HG02884 (cell line): ENCODE data around the gene LIMS1.

ENCODE experiments used
- ATAC-seq: cut with Tn5 transposase; IDR thresholded peaks from one replicate; pipeline ENCODE4 v1.9.1; 2021; ENCODE audit warnings: mild to moderate bottlenecking, moderate library complexity; ENCODE audit not compliant: unreplicated experiment

LIMS1 gene

DNA sequence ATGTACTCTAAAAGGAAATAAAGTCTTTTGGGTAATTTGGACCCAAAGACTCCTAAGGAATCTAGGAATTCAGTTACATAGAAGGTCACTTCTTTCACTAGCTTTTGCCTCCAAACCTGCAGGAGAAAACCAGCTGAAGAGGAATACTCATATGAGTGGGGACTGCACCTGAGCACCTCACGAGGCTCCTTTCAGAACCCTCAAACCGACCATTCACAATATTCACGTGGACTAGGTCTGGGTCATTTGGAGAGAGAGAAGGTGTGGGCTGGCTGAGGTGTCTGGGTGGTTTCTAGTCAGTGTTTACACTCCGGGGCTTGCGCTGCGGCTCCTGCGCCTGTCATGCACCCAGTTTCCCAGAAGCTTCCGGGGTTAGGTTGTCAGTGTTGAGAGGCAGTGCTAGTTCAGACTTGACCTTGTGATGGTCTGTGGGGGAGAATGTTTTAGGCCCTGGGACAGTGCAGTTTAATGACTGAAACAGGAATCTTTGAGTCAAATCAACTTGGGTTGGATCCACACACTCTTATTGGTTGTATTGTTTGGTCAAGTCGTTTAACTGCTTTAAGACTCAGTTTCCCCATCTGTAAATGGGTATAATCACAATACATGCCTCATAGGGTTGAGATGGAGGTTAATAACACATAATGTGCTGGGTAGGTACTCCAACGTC is 78.4 kb downstream of the LIMS1 start:
- ATAC-seq, result peak; percentile 77

- ATAC-seq, result no peak
Observed at GRCh38 chr2:108613261-108614042, 79.2 kb downstream of the LIMS1 start.

DNA sequence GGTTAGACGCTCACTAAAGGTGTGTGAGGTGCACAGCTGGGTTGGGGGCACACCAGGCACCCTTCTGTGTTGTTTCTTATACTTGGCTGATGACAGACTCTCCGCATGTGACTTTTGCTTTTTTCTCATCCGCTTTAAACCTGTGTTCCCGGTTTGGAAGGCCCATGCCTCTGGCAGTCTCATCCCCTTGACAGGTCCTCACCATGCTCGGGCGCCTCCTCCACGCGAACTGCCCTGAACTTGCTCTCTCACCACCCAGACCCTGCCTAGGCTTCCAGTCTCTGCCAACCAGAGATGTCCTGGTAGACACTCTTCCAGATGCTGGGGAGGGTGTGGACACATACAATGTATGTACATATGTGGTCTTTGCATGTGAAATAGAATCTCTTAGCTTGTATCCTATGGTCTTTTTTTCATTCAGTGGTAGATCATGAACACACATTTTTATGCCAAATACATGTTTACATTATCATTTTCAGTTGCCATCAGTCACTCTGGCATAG is 79.8 kb downstream of the LIMS1 start:
- ATAC-seq, result no peak

- no peak for ATAC-seq
Observed at GRCh38 chr2:108614659-108615058, 80.4 kb downstream of the LIMS1 start.

DNA sequence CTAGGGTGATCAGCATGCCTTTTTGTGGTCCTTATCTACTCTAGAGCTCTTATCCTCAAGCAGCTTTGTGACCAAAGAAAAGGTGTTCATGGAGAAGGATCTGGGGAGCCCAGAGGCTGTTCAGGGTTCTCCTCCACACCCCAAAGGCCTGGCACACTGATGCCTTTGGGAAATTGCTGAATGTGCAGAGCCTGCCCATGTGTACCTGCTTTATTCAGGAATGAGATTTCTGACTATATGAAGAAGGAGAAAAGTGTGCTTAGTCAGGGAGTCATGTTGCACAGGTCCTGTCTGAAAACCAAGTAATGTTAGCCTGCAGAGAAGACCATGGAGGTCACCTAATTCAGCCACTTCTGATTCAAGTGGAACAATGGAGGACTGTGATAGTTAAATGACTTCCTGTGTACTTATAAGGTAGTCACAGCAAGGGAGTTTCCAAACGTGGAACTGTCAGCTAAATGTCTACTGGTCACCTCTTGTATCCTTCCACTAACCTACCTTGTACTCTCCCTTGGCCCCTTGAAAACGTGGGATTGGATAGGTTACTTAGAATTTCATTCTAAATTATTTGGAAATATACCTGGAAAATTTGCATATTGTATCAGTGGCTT is 81.3 kb downstream of the LIMS1 start:
- ATAC-seq, result no peak

DNA sequence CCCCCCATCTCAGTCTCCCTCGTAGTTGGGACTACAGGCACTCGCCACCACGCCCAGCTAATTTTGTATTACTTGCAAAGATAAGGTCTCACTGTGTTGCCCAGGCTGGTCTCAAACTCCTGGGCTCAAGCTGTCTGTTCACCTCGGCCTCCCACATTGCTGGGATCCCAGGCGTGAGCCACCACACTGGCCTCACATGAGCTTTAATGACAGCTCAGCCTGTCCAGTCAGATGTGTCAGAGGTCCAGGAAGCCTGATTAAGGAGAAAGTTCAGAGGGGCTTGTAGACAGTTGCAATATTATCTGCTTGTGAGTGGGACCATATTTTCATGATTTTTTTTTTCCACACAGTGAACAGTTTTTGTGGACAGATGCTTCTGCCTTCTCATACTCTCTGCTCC is 82.0 kb downstream of the LIMS1 start:
- ATAC-seq, result no peak

GRCh38 chr2:108616751-108617161 is 82.5 kb downstream of the LIMS1 start:
- ATAC-seq, result no peak

DNA sequence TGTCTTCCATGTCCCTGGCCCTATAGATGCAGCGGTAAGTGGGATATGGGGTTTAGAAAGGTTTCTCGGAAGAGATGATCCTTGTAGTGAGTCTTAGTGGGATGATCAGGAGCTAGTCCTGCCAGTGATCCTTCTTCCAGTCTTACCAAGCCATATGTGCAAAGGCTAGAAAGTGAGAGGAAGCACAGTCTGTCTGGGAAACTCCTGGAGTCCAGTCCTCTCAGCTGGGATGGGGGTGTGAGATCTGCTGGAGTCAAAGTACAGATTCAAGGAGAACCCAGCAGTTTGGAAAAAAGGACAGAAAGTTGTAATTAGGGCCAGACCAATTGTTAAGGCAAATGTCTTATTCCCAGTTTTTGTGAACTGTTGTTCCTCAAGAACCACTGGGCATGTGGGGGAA is 83.3 kb downstream of the LIMS1 start:
- no peak for ATAC-seq

GRCh38 chr2:108619925-108620620 is 85.8 kb downstream of the LIMS1 start:
- ATAC-seq, result no peak

DNA sequence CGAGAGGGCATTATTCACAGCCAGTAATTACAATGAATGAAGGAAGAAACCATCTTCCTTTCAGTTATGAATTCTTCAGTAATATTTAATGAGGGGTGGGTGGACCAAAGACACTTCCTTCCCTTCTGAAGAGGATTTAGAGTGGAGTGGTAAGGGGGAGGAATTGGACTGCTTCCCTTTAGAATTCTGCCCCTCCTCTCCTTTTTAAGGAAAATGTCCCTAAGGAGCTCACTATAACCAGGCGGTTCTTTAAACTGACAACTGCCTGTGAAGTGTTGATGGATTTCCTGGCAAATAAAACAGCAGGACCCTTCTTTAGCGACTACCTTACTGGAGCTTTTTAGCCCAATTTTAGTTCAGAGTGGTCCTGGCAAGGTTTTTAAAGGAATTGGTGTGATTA is 86.4 kb downstream of the LIMS1 start:
- ATAC-seq, result no peak

DNA sequence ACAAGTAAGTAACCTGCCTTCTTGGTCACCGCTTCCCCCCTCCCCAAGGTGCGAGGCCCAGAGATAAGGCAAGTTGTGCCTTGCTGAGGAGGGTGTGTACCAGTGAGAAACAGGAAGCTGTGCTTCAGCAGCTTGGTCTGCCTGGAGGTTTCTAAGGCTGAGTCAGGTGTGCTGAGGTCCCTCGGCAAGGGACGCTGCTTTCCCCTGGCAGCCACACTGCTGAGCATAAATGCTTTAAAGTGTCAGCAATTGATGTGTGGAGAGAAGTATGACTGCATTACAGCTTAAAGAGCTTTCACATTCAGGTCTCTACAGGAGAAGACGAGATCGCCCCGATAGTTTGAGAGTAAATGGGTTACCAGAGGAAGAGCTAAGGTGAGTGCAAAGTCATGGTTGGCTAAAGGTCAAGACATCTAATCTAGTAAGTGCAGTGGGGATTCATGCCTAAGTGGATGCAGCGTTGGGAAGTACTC is 86.9 kb downstream of the LIMS1 start:
- peak; percentile 100 for ATAC-seq

GRCh38 chr2:108621687-108622681 is 87.7 kb downstream of the LIMS1 start:
- ATAC-seq, result no peak

- no peak for ATAC-seq
Observed at GRCh38 chr2:108623616-108624015, 89.3 kb downstream of the LIMS1 start.

GRCh38 chr2:108625186-108625827 is 91.0 kb downstream of the LIMS1 start:
- no peak for ATAC-seq

GRCh38 chr2:108625828-108626195 is 91.5 kb downstream of the LIMS1 start:
- ATAC-seq, result no peak

DNA sequence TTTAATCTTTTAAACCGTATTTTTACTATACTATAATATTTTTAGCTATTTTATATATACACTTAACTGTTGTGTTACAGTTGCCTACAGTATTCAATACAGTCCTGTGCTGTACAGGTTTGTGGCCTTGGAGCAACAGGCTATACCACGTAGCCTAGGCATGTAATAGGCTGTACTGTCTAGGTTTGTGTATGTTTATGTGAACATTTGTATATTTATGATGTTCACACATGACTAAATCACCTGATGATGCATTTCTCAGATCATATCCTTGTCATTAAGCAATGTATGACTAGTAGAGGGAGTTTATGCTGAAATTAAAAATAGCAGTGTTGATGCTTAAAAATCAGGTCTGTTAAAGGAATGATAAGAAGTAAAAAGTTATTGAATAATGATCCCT is 92.7 kb downstream of the LIMS1 start:
- ATAC-seq, result no peak

GRCh38 chr2:108627911-108628567 is 93.8 kb downstream of the LIMS1 start:
- ATAC-seq, result no peak

DNA sequence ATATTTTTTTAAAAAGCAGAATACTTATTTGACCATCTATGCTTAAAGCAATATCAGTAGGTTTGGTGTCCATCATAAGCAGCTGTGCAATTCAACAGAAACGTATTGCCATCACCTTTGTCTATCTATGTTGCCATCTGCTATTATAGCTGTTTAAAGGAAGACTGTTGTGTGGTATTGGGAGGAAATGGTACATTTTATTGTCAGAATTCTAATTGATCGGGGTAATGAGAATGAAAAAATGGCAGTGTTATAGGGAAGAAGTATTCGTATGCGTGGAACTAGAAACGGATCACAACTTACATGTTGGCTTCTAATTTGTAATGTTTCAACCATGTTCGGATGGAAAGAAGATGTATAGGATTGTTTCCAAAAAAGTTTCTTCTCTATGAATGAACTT is 94.7 kb downstream of the LIMS1 start:
- ATAC-seq, result no peak

- ATAC-seq, result peak; percentile 79
Observed at GRCh38 chr2:108629417-108629816, 95.1 kb downstream of the LIMS1 start.
